Mesodermal cell (in vitro differentiated cells): Measurements from ENCODE around the gene TXNDC8.

Source experiments
- H3K27ac ChIP-seq: 2 replicates; pipeline ENCODE4 v1.7.0; 2013; ENCODE audit warnings: mild to moderate bottlenecking, low read depth, low read length, moderate library complexity; ENCODE audit not compliant: severe bottlenecking
- H3K36me3 ChIP-seq: 2 replicates; pipeline ENCODE4 v1.7.1; 2013; ENCODE audit warnings: mild to moderate bottlenecking, low read length, moderate library complexity; ENCODE audit not compliant: control insufficient read depth, insufficient read depth
- H3K4me1 ChIP-seq: one replicate; pipeline ENCODE4 v1.7.1; 2013; ENCODE audit warnings: mild to moderate bottlenecking, low read length; ENCODE audit not compliant: insufficient read depth, control insufficient read depth, poor library complexity, severe bottlenecking
- H3K4me3 ChIP-seq: 2 replicates; pipeline ENCODE4 v1.7.0; 2013; ENCODE audit warnings: low read length, control low read depth, mild to moderate bottlenecking; ENCODE audit not compliant: insufficient read depth, poor library complexity, severe bottlenecking; ENCODE audit errors: extremely low read depth
- H3K9me3 ChIP-seq: 2 replicates; pipeline ENCODE4 v1.7.1; 2013; ENCODE audit warnings: mild to moderate bottlenecking, low read length, moderate library complexity; ENCODE audit not compliant: control insufficient read depth
- WGBS, 2 experiments: methylation state at CpG; one replicate each; pipeline ENCODE4 v1.1.5; 2013; ENCODE audit warnings: missing lambda C conversion rate in 2 of 2; ENCODE audit not compliant: insufficient coverage in 2 of 2; 5-methylcytosine and 5-hydroxymethylcytosine counted together

Gene TXNDC8

DNA sequence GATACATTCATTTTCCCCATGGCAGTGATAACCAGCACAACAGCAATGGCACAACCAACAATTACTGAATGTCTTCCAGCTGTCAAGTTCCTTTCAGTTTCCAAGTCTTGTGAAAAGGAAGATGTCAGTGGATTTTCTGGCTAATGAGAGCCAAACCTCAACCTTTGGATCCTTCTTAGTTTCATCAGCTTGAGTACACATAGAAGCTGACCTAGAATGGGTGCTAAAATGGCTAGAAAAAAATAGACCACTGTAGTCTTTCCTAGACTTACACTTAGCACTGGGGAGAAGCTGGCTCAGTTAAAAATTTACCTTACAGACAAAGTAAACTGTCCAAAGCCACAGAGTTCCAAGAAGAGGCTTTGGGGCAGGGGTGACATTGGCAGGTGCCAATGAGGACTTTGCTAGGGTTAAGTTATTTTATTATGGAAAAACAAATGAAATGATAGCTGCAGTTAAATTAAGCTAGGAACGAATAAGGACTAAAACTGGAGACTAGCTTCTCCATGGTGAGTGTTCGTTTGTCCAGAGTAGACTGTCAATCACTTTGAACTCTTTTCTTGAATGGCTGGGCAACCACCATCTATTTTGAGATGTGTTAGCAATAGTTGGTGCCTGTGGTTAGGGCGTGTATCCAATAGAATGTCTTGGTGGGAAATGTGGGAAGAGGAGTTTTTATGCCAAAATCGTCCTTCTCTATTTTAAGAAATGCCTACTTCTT is 55.5 kb downstream of the TXNDC8 start:
- WGBS, 2 experiments = 91 to 95% methylated on average over 2 of the region's 4 CpGs
- Histone ChIP-seq H3K9me3 (no peaks in the 10 kb centered on the region), H3K27ac (no peak overlapping the region), H3K36me3 (no peaks in the 10 kb centered on the region), H3K4me1 (no peaks in the 10 kb centered on the region), H3K4me3 (no peak overlapping the region)

- H3K4me3 ChIP-seq = no peak overlapping the region
- H3K4me1 ChIP-seq = no peaks in the 10 kb centered on the region
- H3K9me3 ChIP-seq = no peaks in the 10 kb centered on the region
- no peak overlapping the region for H3K27ac ChIP-seq
- 84 to 85% methylated on average over 2 to 3 of the region's 3 CpGs for WGBS, 2 experiments
- no peaks in the 10 kb centered on the region for H3K36me3 ChIP-seq
These were observed 59.5 kb downstream of the TXNDC8 start for GRCh38 chr9:110278080-110278707.

- Histone ChIP-seq H3K4me1 (no peaks in the 10 kb centered on the region), H3K4me3 (no peak overlapping the region), H3K9me3 (no peaks in the 10 kb centered on the region), H3K36me3 (no peaks in the 10 kb centered on the region), H3K27ac (no peak overlapping the region)
- WGBS, 2 experiments = 68 to 82% methylated on average over 3 of the region's 3 CpGs
These were observed 60.9 kb downstream of the TXNDC8 start for GRCh38 chr9:110276781-110277180.

- whole genome bisulfite sequencing, 2 experiments = 88 to 100% methylated on average over 1 of the region's 3 CpGs
- Histone ChIP-seq H3K9me3 (no peaks in the 10 kb centered on the region), H3K4me3 (no peak overlapping the region), H3K36me3 (no peaks in the 10 kb centered on the region), H3K4me1 (no peaks in the 10 kb centered on the region), H3K27ac (no peak overlapping the region)
These were observed 67.3 kb downstream of the TXNDC8 start for GRCh38 chr9:110270211-110270995.

- no peaks in the 10 kb centered on the region for H3K36me3 ChIP-seq
- no peak overlapping the region for H3K4me3 ChIP-seq
- no peak overlapping the region for H3K27ac ChIP-seq
- H3K9me3 ChIP-seq = no peaks in the 10 kb centered on the region
- WGBS, 2 experiments = no CpG with 5 or more reads among the region's 1 CpG
- no peaks in the 10 kb centered on the region for H3K4me1 ChIP-seq
These were observed 70.9 kb downstream of the TXNDC8 start for GRCh38 chr9:110266795-110267194.

DNA sequence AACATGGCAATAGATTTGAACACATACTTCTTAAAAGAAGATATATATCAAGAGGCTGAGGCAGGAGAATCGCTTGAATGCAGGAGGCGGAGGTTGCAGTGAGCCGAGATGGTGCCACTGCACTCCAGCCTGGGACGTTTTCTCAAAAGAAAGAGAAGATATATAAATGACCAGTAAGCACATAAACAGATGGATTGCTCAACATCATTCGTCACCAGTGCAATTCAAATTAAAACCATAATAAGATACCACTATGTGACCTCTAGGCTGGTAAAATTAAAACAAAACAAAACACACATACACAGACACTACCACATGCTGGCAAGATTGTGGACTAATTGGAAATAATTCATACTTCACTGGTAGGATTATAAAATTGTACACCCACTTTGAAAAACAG is 76.0 kb downstream of the TXNDC8 start:
- H3K4me3 ChIP-seq = no peak overlapping the region
- H3K27ac ChIP-seq = no peak overlapping the region
- WGBS, 2 experiments = 87 to 93% methylated on average over 3 to 4 of the region's 5 CpGs
- H3K9me3 ChIP-seq = no peaks in the 10 kb centered on the region
- H3K36me3 ChIP-seq = no peaks in the 10 kb centered on the region
- peaks cover 3% of the 10 kb centered on the region for H3K4me1 ChIP-seq

- Histone ChIP-seq H3K36me3 (no peaks in the 10 kb centered on the region), H3K4me3 (no peak overlapping the region), H3K4me1 (peaks cover 3% of the 10 kb centered on the region), H3K27ac (no peak overlapping the region), H3K9me3 (no peaks in the 10 kb centered on the region)
- WGBS, 2 experiments = 56 to 59% methylated on average over 3 of the region's 4 CpGs
These were observed 76.8 kb downstream of the TXNDC8 start for GRCh38 chr9:110260911-110261310.

- no peak overlapping the region for H3K4me3 ChIP-seq
- H3K9me3 ChIP-seq = no peaks in the 10 kb centered on the region
- peaks cover 6% of the 10 kb centered on the region for H3K4me1 ChIP-seq
- 86% methylated on average over 1 of the region's 2 CpGs; no CpG with 5 or more reads in 1 of the 2 experiments for WGBS, 2 experiments
- H3K27ac ChIP-seq = no peak overlapping the region
- no peaks in the 10 kb centered on the region for H3K36me3 ChIP-seq
These were observed 78.1 kb downstream of the TXNDC8 start for GRCh38 chr9:110259566-110259965.

GRCh38 chr9:110258690-110259091 is 79.0 kb downstream of the TXNDC8 start:
- peaks cover 15% of the 10 kb centered on the region for H3K4me1 ChIP-seq
- 90 to 97% methylated on average over 2 to 3 of the region's 3 CpGs for WGBS, 2 experiments
- no peak overlapping the region for H3K27ac ChIP-seq
- H3K4me3 ChIP-seq = no peak overlapping the region
- H3K36me3 ChIP-seq = no peaks in the 10 kb centered on the region
- H3K9me3 ChIP-seq = no peaks in the 10 kb centered on the region

DNA sequence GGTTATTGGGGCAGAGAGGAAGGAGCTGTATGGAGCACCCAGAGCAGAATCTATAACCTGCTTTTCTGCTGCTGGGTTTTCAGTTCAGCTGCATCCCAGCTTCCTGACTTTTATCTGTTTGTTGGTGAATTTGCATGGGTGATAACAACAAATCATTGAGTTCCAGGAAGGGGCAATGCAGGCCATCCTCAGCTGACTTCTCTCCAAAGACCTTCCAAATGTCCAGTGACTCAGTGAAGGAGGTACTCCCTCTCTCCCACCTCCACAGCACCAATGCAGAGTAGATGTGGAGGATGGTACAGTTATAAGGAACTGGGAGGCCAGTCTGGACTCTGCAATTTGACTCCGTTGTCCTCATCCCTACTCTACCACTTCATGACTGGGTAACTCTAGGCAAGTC is 79.7 kb downstream of the TXNDC8 start:
- H3K36me3 ChIP-seq = no peaks in the 10 kb centered on the region
- H3K27ac ChIP-seq = no peak overlapping the region
- no peak overlapping the region for H3K4me3 ChIP-seq
- H3K4me1 ChIP-seq = peaks cover 17% of the 10 kb centered on the region
- WGBS, 2 experiments = no CpG with 5 or more reads among the region's 1 CpG
- no peaks in the 10 kb centered on the region for H3K9me3 ChIP-seq
